ENCODE measurements around the gene AREL1. TPM values are rescaled to one million over a fixed set of nuclear protein-coding genes. Genes with fewer than 3 reads are reported as not detected.

Gene AREL1
- total RNA-seq, 3 donors from 2014 or later = 39.9 to 60.1 (median 42.2) TPM

- intact Hi-C loops (cut with DNase I, micrococcal nuclease) = no loop called here
- DNase-seq (peak in 1 of 3 donors; percentile 17), ATAC-seq (peak; percentile 98)
- TF ChIP-seq CTCF (IDR thresholded peaks at IDR 0.05) = no peak
- H3K4me1 ChIP-seq (ENCODE audit: low read depth) = peaks cover 12% of the 10 kb centered on the region
- H3K36me3 ChIP-seq (ENCODE audit: low read depth) = no peaks in the 10 kb centered on the region
- H3K4me3 ChIP-seq = no peak overlapping the region
- no peaks in the 10 kb centered on the region for H3K9me3 ChIP-seq
Measured at GRCh38 chr14:74685921-74686678, 26.8 kb downstream of the AREL1 start.

GRCh38 chr14:74685056-74685455, 27.8 kb downstream of the AREL1 start:
- no peak overlapping the region for H3K4me3 ChIP-seq
- TF ChIP-seq CTCF (IDR thresholded peaks at IDR 0.05) = no peak
- peaks cover 12% of the 10 kb centered on the region for H3K4me1 ChIP-seq (ENCODE audit: low read depth)
- no peak for DNase-seq
- no peak for ATAC-seq
- H3K9me3 ChIP-seq = no peaks in the 10 kb centered on the region
- intact Hi-C loops (cut with DNase I, micrococcal nuclease) = no loop called here
- no peaks in the 10 kb centered on the region for H3K36me3 ChIP-seq (ENCODE audit: low read depth)

GRCh38 chr14:74684434-74684833, 28.4 kb downstream of the AREL1 start:
- ATAC-seq = no peak
- H3K36me3 ChIP-seq (ENCODE audit: low read depth) = no peaks in the 10 kb centered on the region
- H3K4me3 ChIP-seq = no peak overlapping the region
- H3K9me3 ChIP-seq = no peaks in the 10 kb centered on the region
- TF ChIP-seq CTCF (IDR thresholded peaks at IDR 0.05) = no peak
- DNase-seq = peak in 1 of 3 donors; percentile 7
- intact Hi-C loops (cut with DNase I, micrococcal nuclease) = no loop called here
- peaks cover 12% of the 10 kb centered on the region for H3K4me1 ChIP-seq (ENCODE audit: low read depth)

GRCh38 chr14:74683406-74683805, 29.5 kb downstream of the AREL1 start:
- no peaks in the 10 kb centered on the region for H3K9me3 ChIP-seq
- no peak overlapping the region for H3K4me3 ChIP-seq
- H3K36me3 ChIP-seq (ENCODE audit: low read depth) = no peaks in the 10 kb centered on the region
- intact Hi-C loops (cut with DNase I, micrococcal nuclease) = no loop called here
- DNase-seq (no peak), ATAC-seq (no peak)
- H3K4me1 ChIP-seq (ENCODE audit: low read depth) = peaks cover 12% of the 10 kb centered on the region
- no peak for TF ChIP-seq CTCF (IDR thresholded peaks at IDR 0.05)

- intact Hi-C loops (cut with DNase I, micrococcal nuclease) = no loop called here
- no peaks in the 10 kb centered on the region for H3K36me3 ChIP-seq (ENCODE audit: low read depth)
- H3K4me3 ChIP-seq = no peak overlapping the region
- DNase-seq (no peak), ATAC-seq (no peak)
- H3K4me1 ChIP-seq (ENCODE audit: low read depth) = peaks cover 12% of the 10 kb centered on the region
- no peak for TF ChIP-seq CTCF (IDR thresholded peaks at IDR 0.05)
- H3K9me3 ChIP-seq = no peaks in the 10 kb centered on the region
Measured at GRCh38 chr14:74682169-74682952, 30.5 kb downstream of the AREL1 start.
